ENCODE results near the gene TNFRSF6B.
"Not testable (repeated sequence)": the region's sequence is repeated elsewhere in the genome, so short reads cannot be mapped to it uniquely, and the experiment has no call there.

Gene TNFRSF6B

DNA sequence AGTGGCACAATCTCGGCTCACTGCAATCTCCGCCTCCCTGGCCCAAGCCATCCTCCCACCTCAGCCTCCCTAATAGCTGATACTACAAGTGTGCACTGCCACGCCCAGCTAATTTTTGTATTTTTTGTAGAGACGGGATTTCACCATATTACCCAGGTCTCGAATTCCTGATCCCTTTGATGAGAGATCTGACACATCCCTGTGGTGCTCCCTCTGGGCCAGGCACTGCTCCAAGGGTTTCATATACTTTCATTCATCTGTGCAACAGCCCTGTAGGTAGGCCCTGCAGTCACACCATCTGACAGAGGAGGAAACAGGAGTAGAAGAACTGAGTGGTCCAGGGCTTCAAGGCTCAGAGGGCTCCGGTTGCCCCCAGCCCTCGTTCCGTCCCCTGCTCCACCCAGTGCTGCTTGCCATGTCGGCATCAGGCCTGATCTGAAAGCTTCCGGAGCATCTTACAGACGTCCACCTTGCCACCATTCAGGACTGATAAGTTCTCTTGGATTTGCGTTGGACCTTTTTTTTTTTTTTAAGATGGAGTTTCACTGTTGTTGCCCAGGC is 14.7 kb downstream of the TNFRSF6B start:
- DNase-seq: no peak

DNA sequence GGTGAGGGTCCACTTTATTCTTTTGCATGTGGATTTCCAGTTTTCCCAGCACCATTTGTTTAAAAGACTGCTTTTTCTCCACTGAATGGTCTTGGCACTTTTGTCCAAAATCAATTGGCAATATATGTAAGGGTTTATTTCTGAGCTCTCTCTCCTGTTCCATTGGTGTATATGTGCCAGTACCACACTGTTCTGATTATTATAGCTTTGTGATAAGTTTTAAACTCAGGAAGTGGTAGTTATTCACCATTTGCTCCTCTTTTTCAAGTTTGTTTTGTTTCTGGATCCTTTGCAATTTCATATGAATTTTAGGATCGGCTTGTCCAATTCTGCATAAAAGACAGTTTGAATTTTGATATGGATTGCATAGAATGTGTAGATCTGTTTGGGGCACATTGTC is 15.7 kb downstream of the TNFRSF6B start:
- DNase-seq: no peak

DNA sequence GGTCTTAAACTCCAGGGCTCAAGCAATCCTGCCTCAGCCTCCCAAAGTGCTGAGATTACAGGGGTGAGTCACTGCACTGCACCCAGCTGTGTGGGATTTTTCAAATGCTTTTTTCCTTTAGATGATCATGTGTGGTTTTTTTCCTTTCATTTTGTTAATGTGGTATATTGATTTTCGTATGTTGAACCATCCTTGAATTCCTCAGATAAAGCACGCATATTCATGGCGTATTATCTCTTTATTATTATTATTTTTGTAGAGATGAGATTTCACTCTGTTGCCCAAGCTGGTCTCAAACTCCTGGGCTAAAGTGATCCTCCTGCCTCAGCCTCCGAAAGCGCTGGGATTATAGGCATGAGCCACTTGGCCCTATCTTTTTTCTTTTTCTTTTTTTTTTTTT is 18.4 kb downstream of the TNFRSF6B start:
- no peak for DNase-seq

DNA sequence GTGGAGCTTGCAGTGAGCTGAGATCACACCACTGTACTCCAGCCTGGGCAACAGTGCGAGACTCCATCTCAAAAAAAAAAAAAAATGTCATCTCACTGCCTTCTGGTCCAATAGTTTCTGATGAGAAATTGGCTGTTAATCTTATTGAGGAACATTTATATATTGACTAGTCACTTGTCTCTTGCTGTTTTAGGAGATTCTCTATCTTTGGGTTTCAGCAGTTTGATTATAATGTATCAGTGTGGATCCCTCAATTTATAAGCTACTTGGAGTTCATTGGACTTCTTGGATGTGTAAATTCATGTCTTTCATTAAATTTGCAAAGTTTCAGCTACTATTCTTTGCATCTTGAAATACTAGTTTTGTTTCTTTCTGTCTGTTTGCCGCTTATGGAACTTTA is 22.5 kb downstream of the TNFRSF6B start:
- no peak for DNase-seq

DNA sequence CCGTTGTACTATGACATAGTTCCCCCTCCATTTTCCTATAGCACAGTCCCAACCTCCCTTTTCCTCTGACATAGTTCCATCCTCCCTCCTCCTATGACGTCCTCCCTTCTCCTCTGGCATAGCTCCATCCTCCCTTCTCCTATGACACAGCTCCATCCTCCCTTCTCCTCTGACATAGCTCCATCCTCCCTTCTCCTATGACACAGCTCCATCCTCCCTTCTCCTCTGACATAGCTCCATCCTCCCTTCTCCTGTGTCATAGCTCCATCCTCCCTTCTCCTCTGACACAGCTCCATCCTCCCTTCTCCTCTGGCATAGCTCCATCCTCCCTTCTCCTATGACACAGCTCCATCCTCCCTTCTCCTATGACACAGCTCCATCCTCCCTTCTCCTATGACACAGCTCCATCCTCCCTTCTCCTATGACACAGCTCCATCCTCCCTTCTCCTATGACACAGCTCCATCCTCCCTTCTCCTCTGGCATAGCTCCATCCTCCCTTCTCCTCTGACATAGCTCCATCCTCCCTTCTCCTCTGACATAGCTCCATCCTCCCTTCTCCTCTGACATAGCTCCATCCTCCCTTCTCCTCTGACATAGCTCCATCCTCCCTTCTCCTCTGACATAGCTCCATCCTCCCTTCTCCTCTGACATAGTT is 26.6 kb downstream of the TNFRSF6B start:
- not testable (repeated sequence) for DNase-seq

DNA sequence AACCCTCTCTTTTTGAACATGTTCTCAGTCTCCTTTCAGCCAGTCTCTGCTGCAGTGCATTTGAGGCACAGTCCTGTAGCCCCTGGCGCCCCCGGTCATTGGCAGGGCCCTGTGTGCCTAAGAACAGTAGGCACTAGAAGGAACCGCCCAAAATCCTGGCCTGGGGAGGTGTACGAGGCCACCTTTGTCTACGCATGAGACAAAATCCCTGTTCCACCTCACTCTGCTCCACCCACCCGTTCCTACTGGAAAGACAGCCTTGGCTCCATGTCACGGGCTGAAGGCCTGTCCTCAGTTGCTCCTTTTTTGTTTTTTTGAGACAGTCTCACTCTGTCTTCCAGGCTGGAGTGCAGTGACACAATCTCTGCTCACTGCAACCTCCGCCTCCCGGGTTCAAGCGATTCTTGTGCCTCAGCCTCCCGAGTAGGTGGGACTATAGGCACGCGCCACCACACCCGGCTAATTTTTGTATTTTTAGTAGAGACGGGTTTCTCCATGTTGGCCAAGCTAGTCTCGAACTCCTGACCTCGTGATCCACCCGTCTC is 33.8 kb downstream of the TNFRSF6B start:
- DNase-seq: not testable (repeated sequence)

DNA sequence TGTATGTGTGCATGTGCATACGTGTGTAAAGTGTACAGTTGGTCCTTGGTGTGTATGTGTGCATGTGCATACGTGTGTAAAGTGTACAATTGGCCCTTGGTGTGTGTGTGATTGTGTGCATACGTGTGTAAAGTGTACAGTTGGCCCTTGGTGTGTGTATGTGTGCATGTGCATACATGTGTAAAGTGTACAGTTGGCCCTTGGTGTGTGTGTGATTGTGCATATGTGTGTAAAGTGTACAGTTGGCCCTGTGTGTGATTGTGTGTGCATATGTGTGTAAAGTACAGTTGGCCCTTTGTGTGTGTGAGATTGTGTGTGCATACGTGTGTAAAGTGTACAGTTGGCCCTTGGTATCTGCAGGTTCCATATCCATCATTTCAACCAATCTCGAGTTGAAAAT is 35.0 kb downstream of the TNFRSF6B start:
- DNase-seq: no peak

DNA sequence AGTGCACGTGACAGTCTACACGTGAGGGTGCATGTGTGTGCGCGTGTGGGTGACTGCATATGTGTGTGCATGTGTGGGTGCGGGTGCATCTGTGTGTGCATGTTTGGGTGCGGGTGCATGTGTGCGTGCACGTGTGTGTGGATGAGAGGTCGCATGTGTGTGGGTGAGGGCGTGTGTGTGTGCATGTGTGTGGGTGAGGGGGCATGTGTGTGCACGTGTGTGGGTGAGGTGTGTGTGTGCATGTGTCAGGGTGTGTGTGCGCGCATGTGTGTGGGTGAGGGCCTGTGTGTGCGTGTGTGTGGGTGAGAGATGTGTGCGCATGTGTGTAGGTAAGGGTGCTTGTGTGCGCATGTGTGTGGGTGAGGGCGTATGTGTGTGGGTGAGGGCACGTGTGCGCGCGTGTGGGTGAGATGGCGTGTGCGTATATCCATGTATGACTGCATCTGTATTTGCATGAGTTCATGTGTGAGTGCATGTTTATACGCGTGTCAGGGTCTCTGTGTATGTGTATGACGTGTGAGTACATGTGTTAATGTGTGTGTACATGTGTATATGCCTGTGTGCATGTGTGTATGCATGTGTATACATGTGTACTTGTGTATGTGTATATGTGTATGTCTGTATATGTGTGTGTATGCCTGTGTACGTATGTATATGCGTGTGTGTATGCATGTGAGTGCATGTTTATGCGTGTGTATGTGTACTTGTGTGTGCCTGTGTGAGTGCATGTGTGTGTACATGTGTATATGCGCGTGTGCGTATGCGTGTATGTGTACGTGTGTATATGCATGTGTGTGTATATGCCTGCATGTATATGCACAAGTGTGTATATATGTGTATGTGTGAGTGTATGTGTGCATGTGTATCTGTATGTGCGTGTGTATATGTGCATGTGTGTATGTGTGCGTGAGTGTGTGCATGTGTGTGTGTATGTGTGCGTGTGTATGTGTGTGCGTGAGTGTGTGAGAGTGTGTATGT is 36.0 kb downstream of the TNFRSF6B start:
- DNase-seq: no peak

DNA sequence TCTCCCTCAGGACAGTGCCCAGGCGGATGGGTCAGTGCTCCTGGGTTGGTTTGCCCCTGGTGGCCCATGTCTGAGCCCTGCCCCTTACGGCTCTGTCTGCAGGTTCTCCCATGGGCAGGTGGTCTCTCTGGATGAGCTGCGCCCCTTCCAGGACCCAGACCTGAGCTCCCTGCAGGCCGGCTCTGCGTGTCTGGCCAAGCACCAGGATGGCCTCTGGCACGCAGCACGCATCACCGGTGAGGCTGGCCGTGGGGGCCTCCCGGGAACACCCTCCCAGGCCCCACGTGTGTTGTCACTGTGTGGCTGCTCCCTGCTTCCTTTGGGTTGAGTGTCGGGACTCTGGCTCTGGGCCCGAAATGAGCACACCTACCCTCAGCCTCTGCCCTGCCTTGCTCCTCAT is 36.7 kb downstream of the TNFRSF6B start:
- no peak for DNase-seq

DNA sequence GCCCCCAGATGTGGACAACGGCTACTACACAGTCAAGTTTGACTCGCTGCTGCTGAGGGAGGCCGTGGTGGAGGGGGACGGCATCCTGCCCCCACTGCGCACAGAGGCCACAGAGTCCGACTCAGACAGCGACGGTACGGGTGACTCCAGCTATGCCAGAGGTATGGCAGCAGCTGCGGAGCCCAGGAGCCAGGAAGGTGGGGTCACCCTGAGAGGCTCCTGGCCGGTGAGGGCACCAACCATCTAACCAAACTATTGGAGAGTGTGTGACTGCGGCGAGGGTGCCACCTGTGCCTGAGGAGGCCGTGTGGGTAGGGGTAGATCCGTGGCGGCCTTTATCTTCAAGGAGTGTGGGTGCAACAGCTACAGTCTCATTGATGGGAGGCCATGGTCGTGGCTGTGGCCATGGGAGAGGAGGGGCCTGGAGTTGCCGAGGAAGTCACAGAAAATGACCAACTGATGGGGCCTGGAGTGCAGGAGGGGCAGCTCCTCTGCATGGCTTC is 37.2 kb downstream of the TNFRSF6B start:
- DNase-seq: no peak

DNA sequence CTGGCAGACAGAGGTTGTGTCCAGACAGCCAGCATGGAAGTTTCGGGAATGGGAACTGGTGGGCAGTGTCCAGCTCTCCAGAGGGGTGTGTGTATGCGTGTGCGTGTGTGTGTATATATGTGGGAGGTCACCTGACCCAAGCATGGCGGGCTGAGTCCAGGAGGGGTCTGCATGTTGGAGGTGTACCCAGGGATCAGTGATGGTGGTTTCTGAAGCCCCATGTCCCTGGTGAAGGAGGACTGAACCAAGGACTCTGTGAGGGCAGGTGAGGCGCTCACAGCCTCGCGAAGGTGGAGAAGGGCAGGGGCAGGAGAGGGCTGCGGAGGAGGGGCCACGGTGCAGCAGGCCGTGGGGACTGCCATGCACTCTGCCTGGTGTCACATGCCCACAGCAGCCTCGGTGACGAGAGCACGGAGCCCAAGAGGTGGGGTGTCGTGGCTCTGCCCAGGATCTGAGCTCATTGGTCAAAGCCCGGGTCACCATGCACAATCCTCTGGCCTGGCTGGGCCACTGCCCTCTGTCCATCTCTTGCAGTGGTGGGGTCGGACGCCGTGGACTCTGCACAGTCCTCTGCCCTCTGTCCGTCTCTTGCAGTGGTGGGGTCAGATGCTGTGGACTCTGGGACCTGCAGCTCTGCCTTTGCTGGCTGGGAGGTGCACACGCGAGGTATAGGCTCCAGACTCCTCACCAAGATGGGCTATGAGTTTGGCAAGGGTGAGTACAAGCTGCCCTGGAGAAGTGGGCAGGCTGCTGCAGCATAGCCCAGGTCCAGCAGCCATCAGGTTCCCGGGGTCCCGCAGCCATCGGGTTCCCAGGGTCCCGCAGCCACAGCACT is 37.9 kb downstream of the TNFRSF6B start:
- no peak for DNase-seq

DNA sequence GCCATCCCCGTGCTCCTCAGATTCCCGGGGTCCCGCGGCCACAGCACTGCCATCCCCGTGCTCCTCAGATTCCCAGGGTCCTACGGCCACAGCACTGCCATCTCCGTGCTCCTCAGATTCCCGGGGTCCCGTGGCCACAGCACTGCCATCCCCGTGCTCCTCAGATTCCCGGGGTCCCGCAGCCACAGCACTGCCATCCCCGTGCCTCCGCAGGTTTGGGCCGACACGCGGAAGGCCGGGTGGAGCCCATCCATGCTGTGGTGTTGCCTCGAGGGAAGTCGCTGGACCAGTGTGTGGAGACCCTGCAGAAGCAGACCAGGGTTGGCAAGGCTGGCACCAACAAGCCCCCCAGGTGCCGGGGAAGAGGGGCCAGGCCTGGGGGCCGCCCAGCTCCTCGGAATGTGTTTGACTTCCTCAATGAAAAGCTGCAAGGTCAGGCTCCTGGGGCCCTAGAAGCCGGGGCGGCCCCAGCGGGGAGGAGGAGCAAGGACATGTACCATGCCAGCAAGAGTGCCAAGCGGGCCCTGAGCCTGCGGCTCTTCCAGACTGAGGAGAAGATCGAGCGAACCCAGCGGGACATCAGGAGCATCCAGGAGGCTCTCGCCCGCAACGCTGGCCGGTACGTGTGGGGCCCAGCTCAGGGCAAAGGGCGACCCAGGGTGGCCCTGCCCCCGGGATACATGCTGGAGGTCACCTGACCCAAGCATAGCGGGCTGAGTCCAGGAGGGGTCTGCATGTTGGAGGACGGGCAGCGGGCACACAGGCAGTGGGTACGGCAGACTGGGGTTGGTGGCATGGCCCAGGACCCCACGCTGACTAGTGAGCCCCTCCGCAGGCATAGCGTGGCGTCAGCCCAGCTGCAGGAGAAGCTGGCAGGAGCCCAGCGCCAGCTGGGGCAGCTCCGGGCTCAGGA is 38.8 kb downstream of the TNFRSF6B start:
- DNase-seq: no peak

DNA sequence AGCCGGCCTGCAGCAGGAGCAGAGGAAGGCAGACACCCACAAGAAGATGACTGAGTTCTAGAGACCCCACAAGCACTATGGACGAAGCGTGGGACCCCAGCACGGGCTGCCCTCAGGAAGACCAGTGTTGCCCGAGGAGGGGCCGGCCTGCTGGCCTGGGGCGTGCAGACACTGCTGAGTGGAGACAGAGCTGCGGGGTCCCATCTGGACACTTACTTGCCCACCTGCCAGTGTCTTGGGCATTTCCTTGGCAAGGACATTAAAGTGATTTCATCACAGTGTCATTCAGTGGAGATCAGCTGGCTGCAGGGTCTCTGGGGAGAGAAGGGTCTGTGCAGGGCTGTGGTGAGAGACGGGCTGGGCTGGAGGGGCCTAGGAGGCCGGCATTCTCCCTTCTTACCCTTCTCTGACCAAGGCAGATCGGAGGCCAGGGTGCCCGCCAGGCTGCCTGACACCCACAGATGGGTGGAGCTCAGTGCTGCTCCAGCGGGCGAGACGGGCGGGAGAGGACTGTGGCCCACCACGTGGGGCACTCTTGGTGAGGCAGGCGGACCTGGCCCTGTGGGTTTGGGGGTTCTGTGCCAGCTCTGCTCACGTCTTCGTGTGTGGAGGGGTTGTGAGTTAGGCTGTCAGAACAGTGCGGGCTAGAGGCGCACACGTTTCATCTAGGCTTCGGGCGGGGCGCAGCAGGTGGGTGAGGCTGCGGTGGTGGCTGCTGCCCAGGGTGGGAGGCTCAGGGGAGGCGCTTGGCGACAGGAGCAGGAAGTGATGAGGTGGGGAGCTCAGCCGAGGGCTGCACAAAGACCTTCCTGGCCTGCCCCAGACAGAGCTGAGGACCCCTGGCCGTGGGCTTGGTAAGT is 39.6 kb downstream of the TNFRSF6B start, which contains the start of gene LIME1:
LIME1 (plus strand) TSS at position 806 of the 860 bp plus-strand sequence. CDS start 886 bp downstream, outside the sequence.
- peak; percentile 85 for DNase-seq

DNA sequence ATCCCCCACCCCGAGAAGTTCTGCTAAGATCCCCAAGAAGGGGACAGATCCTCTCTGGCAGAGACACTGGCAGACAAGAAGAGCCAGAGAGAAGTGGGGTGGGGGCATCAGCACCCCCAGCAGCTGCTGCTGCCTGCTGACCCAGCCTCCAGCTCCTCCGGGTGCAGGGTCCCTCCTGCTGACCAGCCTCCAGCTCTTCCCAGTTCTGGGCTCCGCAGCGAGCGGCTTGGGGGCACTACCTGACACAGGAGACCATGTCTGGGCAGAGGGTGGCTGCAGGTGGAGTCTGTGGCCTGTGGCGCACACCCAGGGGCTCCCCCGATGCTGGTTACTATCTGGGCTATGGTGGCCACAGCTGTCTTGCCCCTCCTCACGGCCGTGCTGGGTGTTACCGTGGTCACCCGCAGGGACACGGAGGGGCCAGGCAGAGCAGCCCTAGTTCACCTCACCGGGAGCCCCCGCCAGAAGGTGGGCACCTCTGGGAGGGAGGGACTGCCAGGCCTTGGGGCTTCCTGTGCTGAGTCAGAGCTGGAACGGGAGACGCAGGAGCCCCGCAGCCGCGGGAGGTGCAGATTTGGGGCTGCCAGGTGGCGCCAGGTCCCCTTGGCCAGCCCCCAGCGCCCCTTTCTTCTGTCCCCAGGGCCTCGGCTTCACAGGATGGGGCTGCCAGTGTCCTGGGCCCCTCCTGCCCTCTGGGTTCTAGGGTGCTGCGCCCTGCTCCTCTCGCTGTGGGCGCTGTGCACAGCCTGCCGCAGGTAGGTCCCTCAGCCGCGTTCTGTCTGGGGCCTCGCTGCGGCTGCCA is 40.6 kb downstream of the TNFRSF6B start:
- DNase-seq: peak; percentile 57

DNA sequence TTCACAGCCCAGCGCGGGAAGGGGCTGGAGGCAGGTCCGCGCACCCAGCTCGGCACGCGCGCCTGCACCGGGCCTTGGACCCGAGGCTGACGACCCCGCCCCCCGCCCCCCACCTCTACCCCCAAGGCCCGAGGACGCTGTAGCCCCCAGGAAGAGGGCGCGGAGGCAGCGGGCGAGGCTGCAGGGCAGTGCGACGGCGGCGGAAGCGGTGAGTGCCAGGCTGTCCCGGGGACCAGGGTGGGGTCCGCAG is 41.2 kb downstream of the TNFRSF6B start:
- no peak for DNase-seq

DNA sequence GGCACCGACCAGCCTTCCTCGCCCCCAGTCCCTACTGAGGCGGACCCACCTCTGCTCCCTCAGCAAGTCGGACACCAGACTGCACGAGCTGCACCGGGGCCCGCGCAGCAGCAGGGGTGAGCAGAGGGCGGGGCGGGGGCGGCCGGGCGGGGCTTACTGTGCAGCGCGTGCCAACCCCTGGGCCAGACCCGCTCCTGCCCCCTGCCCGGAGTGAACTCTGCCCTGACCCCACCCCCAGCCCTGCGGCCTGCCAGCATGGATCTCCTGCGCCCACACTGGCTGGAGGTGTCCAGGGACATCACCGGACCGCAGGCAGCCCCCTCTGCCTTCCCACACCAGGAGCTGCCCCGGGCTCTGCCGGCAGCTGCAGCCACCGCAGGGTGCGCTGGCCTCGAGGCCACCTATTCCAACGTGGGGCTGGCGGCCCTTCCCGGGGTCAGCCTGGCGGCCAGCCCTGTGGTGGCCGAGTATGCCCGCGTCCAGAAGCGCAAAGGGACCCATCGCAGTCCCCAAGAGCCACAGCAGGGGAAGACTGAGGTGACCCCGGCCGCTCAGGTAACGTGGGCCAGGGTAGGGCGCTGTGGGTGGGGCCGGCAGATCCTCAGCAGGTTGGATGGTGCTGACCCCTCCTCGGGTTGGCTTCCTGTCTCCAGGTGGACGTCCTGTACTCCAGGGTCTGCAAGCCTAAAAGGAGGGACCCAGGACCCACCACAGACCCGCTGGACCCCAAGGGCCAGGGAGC is 41.7 kb downstream of the TNFRSF6B start:
- peak; percentile 33 for DNase-seq

DNA sequence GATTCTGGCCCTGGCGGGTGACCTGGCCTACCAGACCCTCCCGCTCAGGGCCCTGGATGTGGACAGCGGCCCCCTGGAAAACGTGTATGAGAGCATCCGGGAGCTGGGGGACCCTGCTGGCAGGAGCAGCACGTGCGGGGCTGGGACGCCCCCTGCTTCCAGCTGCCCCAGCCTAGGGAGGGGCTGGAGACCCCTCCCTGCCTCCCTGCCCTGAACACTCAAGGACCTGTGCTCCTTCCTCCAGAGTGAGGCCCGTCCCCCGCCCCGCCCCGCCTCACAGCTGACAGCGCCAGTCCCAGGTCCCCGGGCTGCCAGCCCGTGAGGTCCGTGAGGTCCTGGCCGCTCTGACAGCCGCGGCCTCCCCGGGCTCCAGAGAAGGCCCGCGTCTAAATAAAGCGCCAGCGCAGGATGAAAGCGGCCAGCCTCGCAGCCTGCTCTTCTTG is 42.3 kb downstream of the TNFRSF6B start:
- peak; percentile 43 for DNase-seq
